K562 (cell line): ENCODE results near the gene CFAP206. TPM values are rescaled to one million over a fixed set of nuclear protein-coding genes. Genes with fewer than 3 reads are reported as not detected.

ENCODE experiments used
- ATAC-seq: fragments of 200-7000 bp; cut with Tn5 transposase; 3 replicates; pipeline ENCODE4 v1.9.1; 2020; ENCODE audit warnings: moderate library complexity
- BruUV-seq: library from RNA; stranded (reverse); fragments of 400-500 nt; replicated peaks from 2 replicates; lab custom pipeline; 2021; lab: Mats Ljungman, UMichigan
- CTCF ChIA-PET: fragments of 300-600 bp; formaldehyde crosslinking; extraction: SDS; loops from one replicate; lab custom pipeline; 2021; ENCODE audit warnings: low intra/inter-chr PET ratio; lab: Yijun Ruan, JAX
- POLR2A ChIA-PET: fragments of 300-600, 350-650 bp; sonication (Branson Sonifier 250); formaldehyde crosslinking; extraction: SDS; loops from one replicate; lab custom pipeline; 2021; ENCODE audit warnings: antibody characterized with exemption, inconsistent platforms; lab: Yijun Ruan, JAX
- DNase-seq, 4 experiments: peaks; one replicate each; pipeline versions ENCODE4 v3.0.0 to v3.0.0-alpha.2; 2011 to 2018; ENCODE audit warnings: low spot score in 3 of 4, mixed read lengths in 3 of 4; ENCODE audit errors: extremely low read depth in 1 of 4
- FAIRE-seq: peaks from 2 replicates; lab custom pipeline; 2011; peaks lifted over from hg19 to GRCh38; lab: Jason Lieb, UNC
- H2AFZ ChIP-seq: 2 replicates; pipeline ENCODE4 v1.6.0; 2011; ENCODE audit warnings: low read depth, low read length, control low read depth, inconsistent platforms
- H3K27ac ChIP-seq: fragments of 200-600 bp; 3 replicates; pipeline ENCODE4 v1.8.0; 2011; ENCODE audit warnings: low read depth, mild to moderate bottlenecking, control low read depth, inconsistent platforms, low read length, moderate library complexity, mixed read lengths; ENCODE audit errors: extremely low read depth
- H3K27me3 ChIP-seq, 2 experiments: fragments of 300-600 bp in 1 of 2; 2 replicates in 1 of 2; 3 replicates in 1 of 2; pipeline versions ENCODE4 v1.6.0 to v1.8.0; 2011; ENCODE audit warnings: inconsistent platforms in 2 of 2, low read length in 2 of 2, mild to moderate bottlenecking in 1 of 2, mixed read lengths in 1 of 2, moderate library complexity in 1 of 2; ENCODE audit not compliant: control insufficient read depth in 2 of 2, insufficient read depth in 2 of 2
- H3K36me3 ChIP-seq: fragments of 300-600 bp; 3 replicates; pipeline ENCODE4 v1.8.0; 2011; ENCODE audit warnings: mild to moderate bottlenecking, low read length, inconsistent platforms; ENCODE audit not compliant: control insufficient read depth, insufficient read depth
- H3K4me1 ChIP-seq, 2 experiments: fragments of 200-600 bp in 1 of 2; replicated peaks in 1 of 2; 2 replicates in 1 of 2; 3 replicates in 1 of 2; pipeline versions ENCODE4 v1.5.1 to v1.8.0; 2011; ENCODE audit warnings: inconsistent platforms in 2 of 2, low read length in 2 of 2, mild to moderate bottlenecking in 1 of 2, mixed read lengths in 1 of 2, moderate library complexity in 1 of 2; ENCODE audit not compliant: control insufficient read depth in 2 of 2, insufficient read depth in 2 of 2
- H3K4me2 ChIP-seq: 2 replicates; pipeline ENCODE4 v1.6.1; 2011; ENCODE audit warnings: low read length, control low read depth, inconsistent platforms, mixed read lengths; ENCODE audit not compliant: insufficient read depth
- H3K4me3 ChIP-seq: fragments of 200-600 bp; sonication (generic), shearing (Covaris generic); 2 replicates; pipeline ENCODE4 v1.5.1; 2016; ENCODE audit warnings: control low read depth, inconsistent platforms
- H3K79me2 ChIP-seq: fragments of 200-600 bp; 3 replicates; pipeline ENCODE4 v1.8.0; 2011; ENCODE audit warnings: low read length, inconsistent platforms; ENCODE audit not compliant: control insufficient read depth, insufficient read depth
- H3K9ac ChIP-seq, 2 experiments: 2 replicates each; pipeline versions ENCODE4 v1.6.0 to v1.6.1; 2011; ENCODE audit warnings: low read depth in 2 of 2, low read length in 2 of 2, control low read depth in 1 of 2, inconsistent platforms in 1 of 2, mild to moderate bottlenecking in 1 of 2, mixed read lengths in 1 of 2; ENCODE audit not compliant: insufficient read depth in 1 of 2
- H3K9me1 ChIP-seq: one replicate; pipeline ENCODE4 v1.6.0; 2011; ENCODE audit warnings: inconsistent platforms, mild to moderate bottlenecking, low read length, moderate library complexity; ENCODE audit not compliant: control insufficient read depth, insufficient read depth
- H3K9me3 ChIP-seq: replicated peaks from 2 replicates; pipeline ENCODE4 v1.5.1; 2011; ENCODE audit warnings: low read depth, low read length, inconsistent platforms; ENCODE audit not compliant: control insufficient read depth, insufficient read depth
- H4K20me1 ChIP-seq: replicated peaks from 2 replicates; pipeline ENCODE4 v1.6.1; 2011; ENCODE audit warnings: low read length, inconsistent platforms, mixed read lengths; ENCODE audit not compliant: control insufficient read depth, insufficient read depth
- ATF6 ChIP-seq: sonication (generic); formaldehyde crosslinking; IDR thresholded peaks from 2 replicates; pipeline ENCODE4 v1.4.0; 2020; ENCODE audit warnings: mild to moderate bottlenecking, missing genetic modification reagents
- NUFIP1 ChIP-seq: fragments of 450-650 bp; IDR thresholded peaks from 2 replicates; pipeline ENCODE4 v1.6.1; 2018; ENCODE audit not compliant: partially characterized antibody
- RBM25 ChIP-seq: fragments of 200-400 bp; formaldehyde crosslinking; IDR thresholded peaks from 2 replicates; pipeline ENCODE4 v1.6.1; 2018; ENCODE audit warnings: low read length, low read depth, moderate library complexity; ENCODE audit not compliant: severe bottlenecking
- THAP7 ChIP-seq: fragments of 250-450 bp; sonication (Bioruptor Pico); IDR thresholded peaks from 2 replicates; pipeline ENCODE4 v1.5.0; 2021
- ZFP30 ChIP-seq: fragments of 250-450 bp; sonication (Bioruptor Pico); IDR thresholded peaks from 2 replicates; pipeline ENCODE4 v1.8.0; 2022; ENCODE audit warnings: moderate library complexity, mild to moderate bottlenecking, inconsistent platforms, borderline replicate concordance
- ZNF197 ChIP-seq: fragments of 200-800 bp; sonication (Bioruptor generic); IDR thresholded peaks from 2 replicates; pipeline ENCODE4 v1.6.1; 2016; ENCODE audit warnings: low read depth, missing genetic modification characterization, missing compliant biosample characterization
- WGBS: fragments of 100-300 bp; shearing (Covaris generic); methylation state at CpG from one replicate; pipeline ENCODE4 v1.1.6; 2016; ENCODE audit warnings: low coverage, mixed read lengths; ENCODE audit not compliant: insufficient coverage; ENCODE audit errors: missing lambda C conversion rate; 5-methylcytosine and 5-hydroxymethylcytosine counted together
- in situ Hi-C: fragments of 300-500 bp; cut with MboI; formaldehyde crosslinking; loops from 4 replicates; pipeline ENCODE4 v1.15.0; 2018; ENCODE audit warnings: inconsistent platforms, mixed read lengths
- intact Hi-C: fragments of 100-400 bp; cut with micrococcal nuclease; formaldehyde crosslinking; loops from 2 replicates; pipeline ENCODE4 v1.14.2; 2022
- polyA plus RNA-seq, 8 experiments: library from polyadenylated mRNA; depleted of rRNA in 4 of 8; stranded (reverse) in 5 of 8; unstranded in 3 of 8; fragments of >200 nt; fragmentation: Nextera tagmentation in 2 of 8; fragmentation: Illumina TruSeq in 1 of 8; extraction: Ambion mirVana in 2 of 8; extraction: Trizol in 1 of 8; gene quantifications; 2 replicates each; pipeline versions ENCODE4 v1.2.1 to v1.2.3, GENCODE V29; 2011 to 2014; ENCODE audit warnings: inconsistent platforms in 1 of 8, missing spikeins in 1 of 8
- total RNA-seq, 7 experiments: library from RNA; depleted of rRNA in 6 of 7; stranded (reverse); fragments of >200 nt in 6 of 7; fragmentation: Illumina TruSeq in 2 of 7; extraction: Trizol in 2 of 7; gene quantifications; 2 replicates each; pipeline versions ENCODE4 v1.2.1 to v1.2.3, GENCODE V29; 2011 to 2021; ENCODE audit warnings: low replicate concordance in 1 of 7

CFAP206 gene
- total and polyA plus RNA-seq, 9 of the 15 experiments (the other 6 are each of a cell fraction or from before 2014, with no cell fraction given): 0.06 to 0.33 (median 0.18) TPM; not detected in 2

- in situ Hi-C loops (no loop called here), intact Hi-C loops (no loop called here)
- ATAC-seq: no peak
Observed at GRCh38 chr6:87420360-87420759, 12.6 kb downstream of the CFAP206 start.

More at GRCh38 chr6:87420360-87420759, 12.6 kb downstream of the CFAP206 start:
- Histone ChIP-seq H4K20me1 (no peaks in the 10 kb centered on the region), H3K27me3 (no peaks in the 10 kb centered on the region), H3K4me1 (no peaks in the 10 kb centered on the region), H3K9me3 (no peaks in the 10 kb centered on the region), H3K9me1 (no peaks in the 10 kb centered on the region), H3K79me2 (no peaks in the 10 kb centered on the region), H3K4me2 (no peak overlapping the region), H3K4me3 (no peak overlapping the region), H3K27ac (no peak overlapping the region), H3K36me3 (no peaks in the 10 kb centered on the region), H3K9ac (no peak overlapping the region), H2AFZ (no peak overlapping the region)
- no peak for DNase-seq
- TF ChIP-seq NUFIP1 (no peak), ATF6 (CRISPR knock-in tag) (no peak), ZNF197 (no peak), ZFP30 (CRISPR knock-in tag) (no peak), RBM25 (peak; percentile 60), THAP7 (no peak)
- 5% methylated on average over 5 of the region's 5 CpGs for WGBS
- FAIRE-seq: no peak
- CTCF ChIA-PET: no interaction called here
- POLR2A ChIA-PET: interaction anchor here (1.3 kb wide), 1 partner anchor 12 kb away, joined by 3 read pairs; the partner anchor contains the start of gene CFAP206
- BruUV-seq: no TSS peak
